Smooth muscle cell of the pulmonary artery (primary cell): ENCODE measurements around the gene ANKRD7. TPM values are rescaled to one million over a fixed set of nuclear protein-coding genes. Genes with fewer than 3 reads are reported as not detected.

Experiments
- total RNA-seq: library from RNA; depleted of rRNA; stranded (reverse); fragments of >200 nt; gene quantifications from 2 replicates; pipeline ENCODE4 v1.2.3, GENCODE V29; 2014

Gene ANKRD7
- 0.20 and 0.33 TPM in 2 replicates for total RNA-seq

DNA sequence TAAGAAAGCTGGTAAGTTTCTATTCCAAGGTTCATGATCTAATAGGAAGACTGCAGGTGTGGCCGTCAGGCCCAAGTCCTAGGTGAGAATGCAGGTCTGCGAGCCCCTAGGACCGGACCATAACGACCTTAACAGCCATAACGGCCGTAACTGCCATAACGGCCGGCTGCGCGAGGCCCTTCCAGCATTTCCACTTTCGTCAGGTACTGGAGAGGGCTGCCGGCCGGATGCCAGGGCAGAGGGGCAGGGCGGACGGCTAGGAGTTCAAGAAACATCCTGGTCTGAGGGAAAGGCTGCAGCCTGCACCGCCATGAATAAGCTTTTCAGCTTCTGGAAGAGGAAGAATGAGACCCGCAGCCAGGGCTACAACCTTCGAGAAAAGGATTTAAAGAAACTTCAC is at the start of gene ANKRD7:
Gene ANKRD7 (plus strand): TSS at position 184 of the 400 bp plus-strand sequence. CDS start 127 bp downstream, at position 311.

GRCh38 chr7:118183786-118184564 is 40.5 kb upstream of the ANKRD7 start, which contains the start of gene LSM8:
Gene LSM8, plus strand, starts transcription at chr7:118184164. Its CDS starts 60 bp downstream, at chr7:118184224.

Other genes starting within 250 kb of the ANKRD7 start
- gene LSM8, start 40.5 kb upstream of the ANKRD7 start, total RNA-seq: 18.6 and 21.5 TPM in 2 replicates